HG02571 (cell line): ENCODE measurements around the gene PIP.
"Not testable (repeated sequence)": the region's sequence is repeated elsewhere in the genome, so short reads cannot be mapped to it uniquely, and the experiment has no call there.

Source experiments
- ATAC-seq: cut with Tn5 transposase; IDR thresholded peaks from one replicate; pipeline ENCODE4 v1.9.1; 2021; ENCODE audit warnings: mild to moderate bottlenecking, moderate library complexity; ENCODE audit not compliant: unreplicated experiment

Gene PIP

GRCh38 chr7:143131781-143132180, at the start of gene PIP:
PIP (plus strand) TSS chr7:143132077; CDS start chr7:143132117, 40 bp downstream.
- ATAC-seq = no peak

GRCh38 chr7:143085109-143085508, 46.8 kb upstream of the PIP start:
- no peak for ATAC-seq

- ATAC-seq = not testable (repeated sequence)
These were observed 46.3 kb upstream of the PIP start for GRCh38 chr7:143085610-143086009.

GRCh38 chr7:143088549-143089231, 43.2 kb upstream of the PIP start:
- not testable (repeated sequence) for ATAC-seq

GRCh38 chr7:143096146-143096545, 35.7 kb upstream of the PIP start:
- ATAC-seq = no peak

- ATAC-seq = not testable (repeated sequence)
These were observed 32.3 kb upstream of the PIP start for GRCh38 chr7:143099579-143099978.

- ATAC-seq = no peak
These were observed 27.1 kb upstream of the PIP start for GRCh38 chr7:143104759-143105158.

GRCh38 chr7:143108019-143108418, 23.9 kb upstream of the PIP start:
- not testable (repeated sequence) for ATAC-seq

GRCh38 chr7:143117395-143117794, 14.5 kb upstream of the PIP start:
- no peak for ATAC-seq

- ATAC-seq = no peak
These were observed 11.0 kb upstream of the PIP start for GRCh38 chr7:143120691-143121405.

- not testable (repeated sequence) for ATAC-seq
These were observed 8.6 kb upstream of the PIP start for GRCh38 chr7:143123326-143123725.

GRCh38 chr7:143126146-143126545, 5.7 kb upstream of the PIP start:
- ATAC-seq = no peak

- no peak for ATAC-seq
These were observed 2.8 kb upstream of the PIP start for GRCh38 chr7:143129051-143129450.

- ATAC-seq = no peak
These were observed 2.4 kb upstream of the PIP start for GRCh38 chr7:143129477-143129876.

GRCh38 chr7:143130541-143130940, 1.3 kb upstream of the PIP start:
- ATAC-seq = no peak

GRCh38 chr7:143147070-143147469, 15.2 kb downstream of the PIP start:
- no peak for ATAC-seq

- no peak for ATAC-seq
These were observed 16.2 kb downstream of the PIP start for GRCh38 chr7:143148050-143148449.

- ATAC-seq = no peak
These were observed 16.8 kb downstream of the PIP start for GRCh38 chr7:143148651-143149050.

- ATAC-seq = not testable (repeated sequence)
These were observed 18.8 kb downstream of the PIP start for GRCh38 chr7:143150696-143151095.

GRCh38 chr7:143158617-143159016, 26.7 kb downstream of the PIP start:
- ATAC-seq = not testable (repeated sequence)

- ATAC-seq = no peak
These were observed 39.8 kb downstream of the PIP start for GRCh38 chr7:143171697-143172096.

- ATAC-seq = no peak
These were observed 40.5 kb downstream of the PIP start for GRCh38 chr7:143172354-143172753.
